ENCODE data around the gene CBR4.

- TF ChIP-seq CTCF (IDR thresholded peaks at IDR 0.05) (no peak), POLR2AphosphoS5 (IDR thresholded peaks at IDR 0.05) (no peak), POLR2A (IDR thresholded peaks at IDR 0.05) (no peak)
Measured at GRCh38 chr4:169033660-169034059, 23.6 kb upstream of the CBR4 start.

All from sigmoid colon (tissue), 4 donors.